Small intestine (tissue), 7 donors: Measurements from ENCODE around the gene UNC5C. TPM values are rescaled to one million over a fixed set of nuclear protein-coding genes. Genes with fewer than 3 reads are reported as not detected.

Experiments used
- DNase-seq, 2 donors: peaks; one replicate each; pipeline versions ENCODE4 v3.0.0 to v3.0.0-alpha.2; 2013
- FAIRE-seq: peaks from 2 replicates; lab custom pipeline; 2012; peaks lifted over from hg19 to GRCh38; lab: Jason Lieb, UNC
- H3K27ac ChIP-seq, 3 donors: one replicate each; pipeline ENCODE4 v1.5.1; 2013; ENCODE audit warnings: low read length in 2 of 3, mild to moderate bottlenecking in 2 of 3, control low read depth in 1 of 3, inconsistent platforms in 1 of 3, low read depth in 1 of 3, moderate library complexity in 1 of 3
- H3K27me3 ChIP-seq, 3 donors: one replicate each; pipeline ENCODE4 v1.6.1; 2013; ENCODE audit warnings: low read length in 3 of 3, inconsistent platforms in 1 of 3; ENCODE audit not compliant: control insufficient read depth in 3 of 3, insufficient read depth in 3 of 3
- H3K36me3 ChIP-seq, 3 donors: one replicate each; pipeline ENCODE4 v1.6.1; 2013; ENCODE audit warnings: low read length in 3 of 3, inconsistent platforms in 1 of 3, low read depth in 1 of 3, mild to moderate bottlenecking in 1 of 3, moderate library complexity in 1 of 3; ENCODE audit not compliant: control insufficient read depth in 3 of 3, insufficient read depth in 2 of 3
- H3K4me1 ChIP-seq, 3 donors: one replicate each; pipeline ENCODE4 v1.6.1; 2013; ENCODE audit warnings: low read length in 2 of 3, inconsistent platforms in 1 of 3, low read depth in 1 of 3, mild to moderate bottlenecking in 1 of 3, moderate library complexity in 1 of 3; ENCODE audit not compliant: control insufficient read depth in 3 of 3, insufficient read depth in 2 of 3
- H3K4me3 ChIP-seq, 3 donors: one replicate each; pipeline ENCODE4 v1.5.1; 2013; ENCODE audit warnings: low read length in 3 of 3, control low read depth in 1 of 3, inconsistent platforms in 1 of 3, low read depth in 1 of 3, mild to moderate bottlenecking in 1 of 3, moderate library complexity in 1 of 3
- H3K9me3 ChIP-seq, 2 donors: one replicate each; pipeline ENCODE4 v1.6.1; 2013; ENCODE audit warnings: low read depth in 1 of 2, low read length in 1 of 2; ENCODE audit not compliant: control insufficient read depth in 2 of 2, insufficient read depth in 1 of 2
- WGBS, 3 donors: extraction: QIAGEN DNeasy Blood & Tissue Kit; methylation state at CpG; one replicate each; pipeline ENCODE4 v1.1.7; 2013; 5-methylcytosine and 5-hydroxymethylcytosine counted together
- polyA plus RNA-seq, 4 donors: library from polyadenylated mRNA; stranded (reverse) in 3 of 4; unstranded in 1 of 4; fragments of 200-250 nt in 3 of 4; fragments of 120-200 nt in 1 of 4; gene quantifications; one replicate each; pipeline versions ENCODE4 v1.2.1 to v1.2.3, GENCODE V29; 2013
- donor health status: healthy with polysubstance abuse.
- donor health status: control.
- donor health status: control.
- donor health status: Bipolar disorder and iron deficiency.
- donor health status: healthy.

UNC5C gene
- polyA plus RNA-seq, 4 donors: under 0.01 to 2.9 (median 1.1) TPM; not detected in 1

DNA sequence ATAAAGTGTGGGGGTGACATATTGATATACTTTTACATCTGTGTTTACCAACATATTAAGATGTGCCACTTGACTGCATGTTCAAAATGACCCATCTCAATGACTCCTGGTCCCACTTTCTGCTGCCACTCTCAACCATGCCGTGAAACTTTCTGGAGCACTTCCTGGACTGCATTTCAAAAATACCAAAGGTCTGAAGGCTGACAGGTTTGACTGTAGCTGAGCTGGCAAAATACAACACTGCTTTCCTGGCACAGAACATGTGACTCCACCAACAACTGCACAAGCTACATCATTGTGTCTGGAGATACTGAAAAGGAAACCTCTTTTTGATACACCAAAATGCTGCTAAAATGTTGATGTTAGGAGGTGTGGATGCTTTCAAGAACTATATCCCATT is 184.8 kb downstream of the UNC5C start:
- H3K27ac ChIP-seq: no peak overlapping the region
- no peaks in the 10 kb centered on the region for H3K36me3 ChIP-seq
- no peak for DNase-seq
- 50 to 68% (median 57%) methylated on average over 1 of the region's 1 CpG for WGBS, 3 donors
- no peak for FAIRE-seq
- no peak overlapping the region for H3K4me3 ChIP-seq
- H3K27me3 ChIP-seq: no peaks in the 10 kb centered on the region
- H3K9me3 ChIP-seq: no peaks in the 10 kb centered on the region
- H3K4me1 ChIP-seq: no peaks in the 10 kb centered on the region

DNA sequence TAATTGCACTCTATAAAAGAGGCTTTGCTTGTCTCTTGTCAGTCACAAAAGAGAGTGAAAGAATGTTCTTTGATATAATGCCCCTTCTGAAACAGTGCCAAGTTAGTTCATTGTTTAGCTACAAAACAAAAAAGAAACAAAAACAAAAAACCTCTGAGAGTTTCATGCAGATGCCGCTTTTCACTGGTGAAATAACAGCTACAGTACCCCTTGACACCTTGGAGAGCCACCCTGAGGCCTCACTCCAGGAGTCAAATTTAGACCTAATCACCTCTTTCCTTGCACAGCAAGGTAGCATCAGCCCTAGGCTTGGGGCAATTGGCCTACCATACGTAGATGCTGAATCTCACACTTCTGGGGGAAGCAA is 185.2 kb downstream of the UNC5C start:
- H3K4me1 ChIP-seq: no peaks in the 10 kb centered on the region
- no peak overlapping the region for H3K4me3 ChIP-seq
- WGBS, 3 donors: 71 to 75% (median 74%) methylated on average over 2 of the region's 2 CpGs
- H3K36me3 ChIP-seq: no peaks in the 10 kb centered on the region
- H3K9me3 ChIP-seq: no peaks in the 10 kb centered on the region
- DNase-seq: no peak
- FAIRE-seq: no peak
- H3K27ac ChIP-seq: no peak overlapping the region
- H3K27me3 ChIP-seq: no peaks in the 10 kb centered on the region

DNA sequence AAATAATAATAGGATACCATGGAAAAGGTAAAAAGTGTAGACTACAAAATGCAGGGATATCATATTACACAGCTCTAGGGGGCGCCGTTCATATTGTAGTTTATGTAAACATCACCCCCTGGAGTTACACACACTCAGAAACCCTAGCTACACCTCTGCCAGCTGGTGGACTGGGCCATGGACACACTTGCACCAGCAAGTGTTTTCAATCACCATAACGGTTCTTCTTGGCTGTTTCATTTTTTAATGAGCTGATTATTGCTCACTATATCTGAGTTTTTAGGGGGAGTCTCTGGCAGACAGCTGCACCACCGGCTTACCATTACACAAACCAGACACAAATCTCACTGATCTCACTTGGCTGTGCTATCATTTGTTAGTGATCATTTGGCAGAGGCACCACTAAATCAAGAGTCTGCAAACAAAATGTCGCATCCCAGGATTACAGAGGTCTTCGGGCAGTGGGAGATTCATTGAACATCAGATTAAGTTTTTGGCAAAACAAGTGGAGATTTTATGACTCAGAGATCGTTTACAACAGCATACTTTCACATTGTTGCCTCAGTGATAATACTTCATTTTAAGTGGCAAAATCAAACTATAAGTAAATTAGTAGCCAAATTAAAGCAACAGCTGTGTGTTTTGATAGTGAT is 185.7 kb downstream of the UNC5C start:
- Histone ChIP-seq H3K27ac (no peak overlapping the region), H3K4me1 (no peaks in the 10 kb centered on the region), H3K9me3 (no peaks in the 10 kb centered on the region), H3K36me3 (no peaks in the 10 kb centered on the region), H3K4me3 (no peak overlapping the region), H3K27me3 (no peaks in the 10 kb centered on the region)
- FAIRE-seq: no peak
- WGBS, 3 donors: 28 to 43% (median 39%) methylated on average over 7 of the region's 7 CpGs
- DNase-seq: no peak

DNA sequence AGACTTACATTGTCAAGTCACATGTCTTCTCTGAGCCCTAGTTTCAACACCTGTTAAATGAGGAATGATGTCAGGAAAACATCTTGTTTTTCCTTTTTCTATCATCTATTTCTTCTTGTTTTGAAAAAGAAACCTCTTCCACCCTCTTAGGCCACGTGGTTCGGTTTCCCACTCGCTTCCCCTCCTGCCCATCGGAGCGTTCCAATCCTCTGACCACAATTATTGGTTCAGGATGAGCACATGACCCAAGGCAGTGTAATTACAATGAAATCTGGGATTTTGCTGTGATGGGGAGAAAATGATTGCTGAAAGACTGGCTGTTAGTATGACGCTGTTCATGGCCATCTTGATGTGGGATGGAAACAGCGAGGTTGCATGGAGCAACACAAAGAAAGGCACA is 186.7 kb downstream of the UNC5C start:
- no peak for DNase-seq
- no peak for FAIRE-seq
- Histone ChIP-seq H3K27me3 (no peaks in the 10 kb centered on the region), H3K27ac (no peak overlapping the region), H3K4me1 (no peaks in the 10 kb centered on the region), H3K36me3 (no peaks in the 10 kb centered on the region), H3K4me3 (no peak overlapping the region), H3K9me3 (no peaks in the 10 kb centered on the region)
- WGBS, 3 donors: 80 to 91% (median 89%) methylated on average over 7 of the region's 7 CpGs

DNA sequence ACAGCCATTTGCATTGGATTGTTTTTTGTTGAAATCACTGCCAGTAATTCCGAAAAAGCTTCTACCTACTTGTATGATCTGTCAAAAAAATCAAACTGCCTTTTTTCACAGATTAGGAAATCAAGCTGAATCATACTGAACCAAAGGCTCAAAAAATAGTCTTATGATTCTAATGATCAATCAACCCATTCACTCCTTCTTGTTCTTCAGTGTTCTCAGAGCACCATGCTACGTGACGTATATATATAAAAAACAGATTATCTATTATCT is 187.1 kb downstream of the UNC5C start:
- FAIRE-seq: no peak
- 90 to 92% (median 92%) methylated on average over 3 of the region's 3 CpGs for WGBS, 3 donors
- Histone ChIP-seq H3K27ac (no peak overlapping the region), H3K4me1 (no peaks in the 10 kb centered on the region), H3K9me3 (no peaks in the 10 kb centered on the region), H3K27me3 (no peaks in the 10 kb centered on the region), H3K4me3 (no peak overlapping the region), H3K36me3 (no peaks in the 10 kb centered on the region)
- no peak for DNase-seq

DNA sequence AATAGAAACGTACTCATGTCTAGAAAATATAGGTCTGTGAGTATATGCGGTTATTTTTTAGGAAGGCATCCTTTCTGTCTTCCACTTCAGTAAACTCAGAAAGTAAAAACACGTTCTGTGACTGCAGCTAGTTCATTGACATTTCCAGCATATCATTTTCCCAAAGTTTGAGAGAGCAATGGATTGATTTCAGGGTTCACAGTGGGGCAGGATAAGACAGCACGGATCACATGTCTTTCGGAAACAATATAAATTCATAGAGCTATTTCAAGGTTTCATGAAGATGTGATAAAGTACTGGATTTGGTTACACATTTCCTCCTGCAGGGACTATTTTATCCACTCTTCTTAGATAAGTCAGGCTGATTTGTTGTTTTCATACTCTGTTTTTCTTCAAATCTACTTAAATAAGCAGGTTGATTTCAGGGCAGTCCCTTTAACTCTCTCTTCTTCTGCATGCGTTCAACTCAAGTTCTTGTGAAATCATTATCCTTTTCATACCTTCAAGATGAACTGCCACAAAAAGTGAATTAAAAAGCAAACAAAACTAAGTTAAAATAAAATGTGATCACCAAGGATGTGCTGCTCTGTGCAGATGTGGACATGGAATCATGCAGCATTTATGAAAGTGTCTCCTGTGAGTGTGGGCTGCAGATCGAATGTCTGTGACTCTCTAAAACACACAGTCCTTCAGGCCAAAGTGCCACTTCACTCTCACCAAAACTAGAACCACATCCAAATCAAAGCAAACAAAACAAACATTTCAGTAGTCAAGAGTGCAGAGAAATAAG is 187.7 kb downstream of the UNC5C start:
- Histone ChIP-seq H3K27ac (no peak overlapping the region), H3K36me3 (no peaks in the 10 kb centered on the region), H3K4me3 (no peak overlapping the region), H3K9me3 (no peaks in the 10 kb centered on the region), H3K27me3 (no peaks in the 10 kb centered on the region), H3K4me1 (no peaks in the 10 kb centered on the region)
- no peak for DNase-seq
- FAIRE-seq: no peak
- 73 to 79% (median 78%) methylated on average over 7 of the region's 7 CpGs for WGBS, 3 donors

DNA sequence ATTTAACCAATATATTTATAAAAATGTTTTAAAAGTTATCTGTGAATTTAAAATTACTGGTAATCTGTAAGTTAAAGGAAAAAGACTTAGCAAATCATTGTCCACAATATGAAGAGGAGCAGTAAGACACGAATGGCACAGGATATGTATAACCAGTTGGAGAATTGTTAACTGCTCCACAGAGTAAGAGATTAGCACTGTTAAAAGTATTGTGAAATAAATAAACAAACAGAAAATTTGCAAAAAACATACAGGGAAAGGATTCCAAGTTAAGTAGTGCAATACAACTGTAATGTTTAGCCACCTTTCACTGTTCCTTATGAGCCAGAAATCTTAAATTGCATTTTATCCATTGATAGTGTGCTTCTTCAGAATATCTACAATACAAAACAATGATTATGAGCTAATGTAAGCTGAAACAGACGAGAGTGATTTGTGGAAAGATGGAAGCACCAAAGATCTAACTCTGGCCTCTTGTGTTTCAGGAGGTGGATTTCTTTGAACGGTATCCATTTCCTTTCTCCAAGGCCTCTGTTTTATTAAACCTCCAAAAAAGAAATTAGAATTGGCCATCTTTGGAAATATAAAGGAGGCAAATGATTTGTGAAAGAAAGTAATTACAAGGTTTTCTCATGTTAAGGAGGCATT is 188.4 kb downstream of the UNC5C start:
- 69 to 73% (median 70%) methylated on average over 3 of the region's 3 CpGs for WGBS, 3 donors
- Histone ChIP-seq H3K36me3 (no peaks in the 10 kb centered on the region), H3K27me3 (no peaks in the 10 kb centered on the region), H3K4me1 (no peaks in the 10 kb centered on the region), H3K4me3 (no peak overlapping the region), H3K27ac (no peak overlapping the region), H3K9me3 (no peaks in the 10 kb centered on the region)
- FAIRE-seq (no peak), DNase-seq (no peak)

DNA sequence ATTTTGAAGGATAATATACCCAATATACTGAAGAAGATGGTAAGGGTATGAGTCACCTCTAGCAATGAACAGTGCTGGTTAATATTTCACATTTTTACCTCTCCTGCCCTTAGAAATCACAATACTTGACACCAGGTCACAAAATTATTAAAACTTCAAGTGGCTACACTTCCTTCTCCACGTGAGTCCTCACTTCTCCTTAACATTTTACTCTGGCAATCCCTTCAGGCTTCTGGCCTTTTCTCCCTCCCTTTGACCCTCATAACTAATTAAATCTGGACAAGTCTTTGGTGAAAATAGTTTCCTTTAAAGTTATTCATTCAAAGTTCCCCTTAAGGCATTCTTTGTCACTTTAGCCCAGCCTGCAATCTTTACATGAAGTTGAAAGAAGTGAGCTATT is 190.4 kb downstream of the UNC5C start:
- no peaks in the 10 kb centered on the region for H3K36me3 ChIP-seq
- FAIRE-seq (no peak), DNase-seq (no peak)
- H3K27ac ChIP-seq: no peak overlapping the region
- H3K9me3 ChIP-seq: no peaks in the 10 kb centered on the region
- H3K4me3 ChIP-seq: no peak overlapping the region
- no peaks in the 10 kb centered on the region for H3K4me1 ChIP-seq
- no peaks in the 10 kb centered on the region for H3K27me3 ChIP-seq
- WGBS, 3 donors: 0 to 31% (median 17%) methylated on average over 1 of the region's 1 CpG
